ENCODE data around the gene PPIE.
"Not testable (repeated sequence)": the region's sequence is repeated elsewhere in the genome, so short reads cannot be mapped to it uniquely, and the experiment has no call there.

PPIE gene

GRCh38 chr1:39757501-39757900 lies 18.8 kb downstream of the PPIE start:
- no peak for DNase-seq

- DNase-seq = no peak
These were observed 20.1 kb downstream of the PPIE start for GRCh38 chr1:39758556-39759435.

- no peak for DNase-seq
These were observed 20.7 kb downstream of the PPIE start for GRCh38 chr1:39759436-39759726.

GRCh38 chr1:39760074-39761008 lies 21.7 kb downstream of the PPIE start:
- no peak for DNase-seq

GRCh38 chr1:39761016-39761415 lies 22.3 kb downstream of the PPIE start:
- no peak for DNase-seq

GRCh38 chr1:39761557-39762260 lies 23.0 kb downstream of the PPIE start:
- DNase-seq = no peak

- no peak for DNase-seq
These were observed 24.2 kb downstream of the PPIE start for GRCh38 chr1:39762550-39763540.

- not testable (repeated sequence) for DNase-seq
These were observed 25.1 kb downstream of the PPIE start for GRCh38 chr1:39763619-39764374.

- DNase-seq = not testable (repeated sequence)
These were observed 25.8 kb downstream of the PPIE start for GRCh38 chr1:39764512-39764911.

- DNase-seq = not testable (repeated sequence)
These were observed 27.8 kb downstream of the PPIE start for GRCh38 chr1:39766466-39766865.

- not testable (repeated sequence) for DNase-seq
These were observed 30.8 kb downstream of the PPIE start for GRCh38 chr1:39769502-39769901.

- DNase-seq = not testable (repeated sequence)
These were observed 31.7 kb downstream of the PPIE start for GRCh38 chr1:39770100-39771021.

- DNase-seq = not testable (repeated sequence)
These were observed 32.4 kb downstream of the PPIE start, which contains the start of gene OXCT2 for GRCh38 chr1:39771022-39771532. TSS of gene OXCT2 (minus strand) at chr1:39771348. CDS start at chr1:39771255, 93 bp downstream.

- not testable (repeated sequence) for DNase-seq
These were observed 34.8 kb downstream of the PPIE start for GRCh38 chr1:39773369-39773979.

- not testable (repeated sequence) for DNase-seq
These were observed 36.5 kb downstream of the PPIE start for GRCh38 chr1:39775141-39775540.

- DNase-seq = not testable (repeated sequence)
These were observed 37.2 kb downstream of the PPIE start for GRCh38 chr1:39775676-39776399.

GRCh38 chr1:39776400-39776713 lies 37.7 kb downstream of the PPIE start:
- peak in 2 of 58 donors; percentile 6 to 7 for DNase-seq
